Kidney epithelial cell (primary cell): ENCODE results near the gene LRBA. TPM values are rescaled to one million over a fixed set of nuclear protein-coding genes. Genes with fewer than 3 reads are reported as not detected.

Experiments used
- DNase-seq: peaks from one replicate; pipeline ENCODE4 v3.0.0-alpha.2; 2010; ENCODE audit warnings: low read depth
- H3K27me3 ChIP-seq: 2 replicates; pipeline ENCODE4 v1.6.0; 2011; ENCODE audit warnings: low read length; ENCODE audit not compliant: control insufficient read depth, insufficient read depth
- H3K36me3 ChIP-seq: 2 replicates; pipeline ENCODE4 v1.5.1; 2011; ENCODE audit warnings: low read length; ENCODE audit not compliant: control insufficient read depth, insufficient read depth
- H3K4me3 ChIP-seq: 2 replicates; pipeline ENCODE4 v1.5.1; 2011; ENCODE audit warnings: low read depth, mild to moderate bottlenecking, control low read depth, low read length
- total RNA-seq: library from RNA; depleted of rRNA; stranded (reverse); fragments of >200 nt; gene quantifications from 2 replicates; pipeline ENCODE4 v1.2.3, GENCODE V29; 2015
- TF ChIP-seq, protein P1 (sequence below): IDR thresholded peaks from 2 replicates; pipeline ENCODE4 v1.5.1; 2011; ENCODE audit warnings: mild to moderate bottlenecking, moderate library complexity, low read length, control low read depth, inconsistent platforms; ENCODE audit not compliant: insufficient read depth, poor library complexity, severe bottlenecking

LRBA gene
- total RNA-seq, 1 donor from 2014 or later: 85.2 TPM

DNA sequence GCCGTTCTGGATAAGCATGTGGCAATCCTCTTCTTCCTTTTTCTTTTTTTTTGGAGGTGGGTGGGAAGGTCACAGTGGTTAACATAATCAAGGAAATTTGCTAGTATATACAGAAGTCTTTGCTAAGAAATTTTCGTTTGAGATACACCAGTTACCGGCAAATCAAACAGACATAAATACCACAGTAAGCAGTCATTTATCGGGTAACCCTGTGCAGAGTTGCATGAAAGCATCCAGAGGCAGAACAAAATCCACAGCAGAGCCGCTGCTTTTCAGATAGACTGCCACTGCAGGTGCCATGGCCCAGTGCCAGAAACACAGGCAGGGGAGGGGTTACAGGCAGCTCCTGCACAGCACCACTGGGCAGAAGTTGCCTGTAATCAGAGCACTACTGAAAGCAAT, 612.2 kb downstream of the LRBA start:
- Histone ChIP-seq H3K27me3 (no peaks in the 10 kb centered on the region), H3K36me3 (no peaks in the 10 kb centered on the region), H3K4me3 (no peak overlapping the region)
- TF ChIP-seq, protein P1, sequence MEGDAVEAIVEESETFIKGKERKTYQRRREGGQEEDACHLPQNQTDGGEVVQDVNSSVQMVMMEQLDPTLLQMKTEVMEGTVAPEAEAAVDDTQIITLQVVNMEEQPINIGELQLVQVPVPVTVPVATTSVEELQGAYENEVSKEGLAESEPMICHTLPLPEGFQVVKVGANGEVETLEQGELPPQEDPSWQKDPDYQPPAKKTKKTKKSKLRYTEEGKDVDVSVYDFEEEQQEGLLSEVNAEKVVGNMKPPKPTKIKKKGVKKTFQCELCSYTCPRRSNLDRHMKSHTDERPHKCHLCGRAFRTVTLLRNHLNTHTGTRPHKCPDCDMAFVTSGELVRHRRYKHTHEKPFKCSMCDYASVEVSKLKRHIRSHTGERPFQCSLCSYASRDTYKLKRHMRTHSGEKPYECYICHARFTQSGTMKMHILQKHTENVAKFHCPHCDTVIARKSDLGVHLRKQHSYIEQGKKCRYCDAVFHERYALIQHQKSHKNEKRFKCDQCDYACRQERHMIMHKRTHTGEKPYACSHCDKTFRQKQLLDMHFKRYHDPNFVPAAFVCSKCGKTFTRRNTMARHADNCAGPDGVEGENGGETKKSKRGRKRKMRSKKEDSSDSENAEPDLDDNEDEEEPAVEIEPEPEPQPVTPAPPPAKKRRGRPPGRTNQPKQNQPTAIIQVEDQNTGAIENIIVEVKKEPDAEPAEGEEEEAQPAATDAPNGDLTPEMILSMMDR: no peak
- DNase-seq: peak; percentile 35

- Histone ChIP-seq H3K27me3 (no peaks in the 10 kb centered on the region), H3K36me3 (no peaks in the 10 kb centered on the region), H3K4me3 (no peak overlapping the region)
- TF ChIP-seq, protein P1: no peak
- DNase-seq: no peak
Observed at GRCh38 chr4:150401083-150401687, 613.9 kb downstream of the LRBA start.

DNA sequence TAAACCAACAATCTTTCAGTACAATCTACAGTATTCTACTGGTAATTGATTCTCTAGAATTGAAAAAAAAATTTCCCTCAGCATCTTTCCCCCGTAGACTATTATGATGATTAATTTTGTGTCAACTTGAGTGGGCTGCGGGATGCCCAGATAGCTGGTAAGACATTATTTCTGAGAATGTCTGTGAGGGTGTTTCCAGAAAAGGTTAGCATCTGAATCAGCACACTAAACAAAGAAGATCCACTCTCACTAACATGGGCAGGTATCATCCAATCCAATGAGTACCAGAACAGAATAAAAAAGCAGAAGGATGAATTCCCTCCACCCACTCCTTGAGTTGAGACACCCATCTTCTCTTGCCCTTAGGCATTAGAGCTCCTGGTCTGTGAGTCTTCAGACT, 619.2 kb downstream of the LRBA start:
- TF ChIP-seq, protein P1: no peak
- no peak for DNase-seq
- H3K27me3 ChIP-seq: no peaks in the 10 kb centered on the region

GRCh38 chr4:150394046-150394445, 621.0 kb downstream of the LRBA start:
- H3K27me3 ChIP-seq: no peaks in the 10 kb centered on the region
- no peaks in the 10 kb centered on the region for H3K36me3 ChIP-seq
- DNase-seq: no peak
- H3K4me3 ChIP-seq: no peak overlapping the region
- TF ChIP-seq, protein P1: no peak

More for the DNA sequence above, 619.2 kb downstream of the LRBA start:
- Histone ChIP-seq H3K36me3 (no peaks in the 10 kb centered on the region), H3K4me3 (no peak overlapping the region)

DNA sequence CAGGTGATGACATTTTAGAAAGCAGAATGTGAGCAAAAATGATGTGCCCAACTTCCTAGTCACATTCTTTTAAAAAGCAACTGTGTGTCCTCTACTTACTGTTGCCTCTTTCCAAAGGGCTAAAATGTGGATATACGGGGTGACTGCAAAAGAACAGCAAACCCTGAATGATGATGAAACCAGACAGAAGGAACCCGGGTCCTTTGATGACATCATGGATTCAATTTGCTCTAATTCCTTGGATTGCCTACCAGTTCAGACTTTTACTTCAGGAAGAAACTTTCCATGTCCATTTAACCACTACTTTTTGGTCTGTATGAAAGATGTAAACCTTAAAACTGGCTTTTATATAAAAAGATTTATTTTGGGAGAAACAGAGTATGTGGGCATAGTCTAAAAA, 624.0 kb downstream of the LRBA start:
- H3K4me3 ChIP-seq: no peak overlapping the region
- H3K36me3 ChIP-seq: no peaks in the 10 kb centered on the region
- TF ChIP-seq, protein P1: no peak
- H3K27me3 ChIP-seq: no peaks in the 10 kb centered on the region
- DNase-seq: no peak

GRCh38 chr4:150390531-150390910, 624.6 kb downstream of the LRBA start:
- H3K27me3 ChIP-seq: no peaks in the 10 kb centered on the region
- H3K4me3 ChIP-seq: no peak overlapping the region
- TF ChIP-seq, protein P1: no peak

More at GRCh38 chr4:150390531-150390910, 624.6 kb downstream of the LRBA start:
- H3K36me3 ChIP-seq: no peaks in the 10 kb centered on the region
- no peak for DNase-seq
